Measurements from ENCODE around the gene FGD6. TPM values are rescaled to one million over a fixed set of nuclear protein-coding genes. Genes with fewer than 3 reads are reported as not detected.

Gene FGD6
- total RNA-seq, 1 experiment from 2014 or later = 18.2 TPM

- no peak for TF ChIP-seq REST (IDR thresholded peaks at IDR 0.05; ENCODE audit: low read depth)
Observed at GRCh38 chr12:95266254-95266653, 49.0 kb upstream of the FGD6 start (continued).

- intact Hi-C loops (cut with micrococcal nuclease) = no loop called here
- H3K9me3 ChIP-seq (ENCODE audit: control insufficient read depth in 1 of 2, insufficient read depth in 1 of 2, low read depth in 1 of 2, low read length in 2 of 2) = no peaks in the 10 kb centered on the region
- RAD21 ChIA-PET (ENCODE audit: low non-redundant PET in 1 of 2, low total read pairs in 2 of 2, uncharacterized antibody in 2 of 2, unreplicated experiment in 2 of 2) = no interaction called here
- H3K36me3 ChIP-seq (ENCODE audit: control insufficient read depth in 1 of 2, insufficient read depth in 2 of 2, low read length in 2 of 2) = peaks cover 12 to 15% of the 10 kb centered on the region in 2 experiments
- H3K27ac ChIP-seq (ENCODE audit: low read depth, low read length) = no peak overlapping the region
- H3K4me2 ChIP-seq (ENCODE audit: low read length) = no peak overlapping the region
- H3K4me1 ChIP-seq (ENCODE audit: control insufficient read depth in 1 of 2, insufficient read depth in 2 of 2, low read length in 2 of 2) = no peaks in the 10 kb centered on the region
- POLR2A ChIA-PET = no interaction called here
- DNase-seq (ENCODE audit: low read depth, low spot score) (no peak), ATAC-seq (no peak)
- no peak overlapping the region for H3K9ac ChIP-seq (ENCODE audit: low read length)
- BruUV-seq (replicated peaks) = no TSS peak
- no peaks in the 10 kb centered on the region for H3K79me2 ChIP-seq (ENCODE audit: insufficient read depth, low read length)
- H4K20me1 ChIP-seq (ENCODE audit: insufficient read depth) = no peaks in the 10 kb centered on the region
- no peaks in the 10 kb centered on the region for H3K9me2 ChIP-seq (ENCODE audit: insufficient read depth)
- CTCF ChIA-PET = interaction anchor here (1.6 kb wide), 1 partner anchor 268 kb away, joined by 4 read pairs; no protein-coding TSS in a partner anchor
- H3K4me3 ChIP-seq (replicated peaks in 1 of 2; ENCODE audit: low read depth in 1 of 2, low read length in 2 of 2) = no peak overlapping the region
- TF ChIP-seq POLR2AphosphoS5 (IDR thresholded peaks at IDR 0.05; ENCODE audit: low read depth, low read length) = no peak
- no peak for TF ChIP-seq SP1 (IDR thresholded peaks at IDR 0.05; ENCODE audit: low read depth)
- TF ChIP-seq FOSL1 (IDR thresholded peaks at IDR 0.05; ENCODE audit: low read depth) = no peak
- no peak for TF ChIP-seq MAX (IDR thresholded peaks at IDR 0.05)
- TF ChIP-seq CEBPB (IDR thresholded peaks at IDR 0.05; ENCODE audit: low read depth) = no peak
- TF ChIP-seq TCF7L2 (IDR thresholded peaks at IDR 0.05; ENCODE audit: borderline replicate concordance, extremely low read depth, insufficient read depth, insufficient read length) = no peak
- TF ChIP-seq EGR1 (IDR thresholded peaks at IDR 0.05; ENCODE audit: low read depth) = no peak
- TF ChIP-seq EZH2phosphoT487 (IDR thresholded peaks at IDR 0.05; ENCODE audit: borderline replicate concordance) = no peak
- TF ChIP-seq RAD21 (IDR thresholded peaks at IDR 0.05; ENCODE audit: low read depth) = no peak
- no peak for TF ChIP-seq ZFX (IDR thresholded peaks at IDR 0.05)
- no peak for TF ChIP-seq CBX3 (IDR thresholded peaks at IDR 0.05; ENCODE audit: low read depth)
- no peak for TF ChIP-seq ZBTB33 (IDR thresholded peaks at IDR 0.05; ENCODE audit: extremely low read depth, insufficient replicate concordance, low read length)
- TF ChIP-seq ELF1 (IDR thresholded peaks at IDR 0.05; ENCODE audit: borderline replicate concordance, low read depth) = no peak
- TF ChIP-seq POLR2A (IDR thresholded peaks at IDR 0.05; ENCODE audit: borderline replicate concordance, extremely low read depth, insufficient read depth, insufficient read length) = no peak
- TF ChIP-seq YY1 (IDR thresholded peaks at IDR 0.05; ENCODE audit: extremely low read depth, insufficient replicate concordance, low read depth, low read length) = no peak
- H3K27me3 ChIP-seq (ENCODE audit: insufficient read depth, low read length) = no peaks in the 10 kb centered on the region
- no peak overlapping the region for H2AFZ ChIP-seq (ENCODE audit: low read depth, low read length, poor library complexity, severe bottlenecking)
Observed at GRCh38 chr12:95265765-95266164, 48.5 kb upstream of the FGD6 start.
